ENCODE data around the gene BDKRB1. TPM values are rescaled to one million over a fixed set of nuclear protein-coding genes. Genes with fewer than 3 reads are reported as not detected.

The BDKRB1 gene
- total RNA-seq, 3 donors from 2014 or later (not counting 1 experiment from before 2014, with no cell fraction given) = not detected

- Mint-ChIP-seq H3K27ac (no peak overlapping the region), H3K9me3 (no peaks in the 10 kb centered on the region), H3K4me1 (no peaks in the 10 kb centered on the region), H3K4me3 (no peak overlapping the region), H3K36me3 (peaks cover 4% of the 10 kb centered on the region), H3K27me3 (ENCODE audit: low read depth in 2 of 2) (no peaks in the 10 kb centered on the region)
- intact Hi-C loops (cut with micrococcal nuclease) = no loop called here
- no peaks in the 10 kb centered on the region for H3K9me3 ChIP-seq (ENCODE audit: control insufficient read depth, insufficient read depth, low read length)
- H3K4me3 ChIP-seq (ENCODE audit: low read length) = no peak overlapping the region
- H3K4me1 ChIP-seq (ENCODE audit: control insufficient read depth, insufficient read depth, low read length) = no peaks in the 10 kb centered on the region
- TF ChIP-seq CTCF (IDR thresholded peaks at IDR 0.05) = no peak
- ATAC-seq = no peak
- no peaks in the 10 kb centered on the region for H3K27me3 ChIP-seq (ENCODE audit: control insufficient read depth, insufficient read depth, low read length)
- no peak for DNase-seq
- no peak overlapping the region for H3K27ac ChIP-seq (ENCODE audit: low read length)
- 97% methylated on average over 1 of the region's 3 CpGs for WGBS (ENCODE audit: insufficient coverage)
- peaks cover 69% of the 10 kb centered on the region for H3K36me3 ChIP-seq (ENCODE audit: control insufficient read depth, insufficient read depth, low read length)
These were observed 48.0 kb downstream of the BDKRB1 start for GRCh38 chr14:96303981-96304380.

GRCh38 chr14:96304956-96305355 is 48.9 kb downstream of the BDKRB1 start:
- Histone ChIP-seq H3K9me3 (ENCODE audit: control insufficient read depth, insufficient read depth, low read length) (no peaks in the 10 kb centered on the region), H3K27me3 (ENCODE audit: control insufficient read depth, insufficient read depth, low read length) (no peaks in the 10 kb centered on the region), H3K36me3 (ENCODE audit: control insufficient read depth, insufficient read depth, low read length) (peaks cover 79% of the 10 kb centered on the region), H3K4me3 (ENCODE audit: low read length) (no peak overlapping the region), H3K27ac (ENCODE audit: low read length) (no peak overlapping the region), H3K4me1 (ENCODE audit: control insufficient read depth, insufficient read depth, low read length) (no peaks in the 10 kb centered on the region)
- DNase-seq (no peak), ATAC-seq (no peak)
- TF ChIP-seq CTCF (IDR thresholded peaks at IDR 0.05) = no peak
- Mint-ChIP-seq H3K9me3 (no peaks in the 10 kb centered on the region), H3K36me3 (peaks cover 14% of the 10 kb centered on the region), H3K27me3 (ENCODE audit: low read depth in 2 of 2) (no peaks in the 10 kb centered on the region), H3K4me1 (no peaks in the 10 kb centered on the region), H3K4me3 (no peak overlapping the region), H3K27ac (no peak overlapping the region)
- 93% methylated on average over 8 of the region's 9 CpGs for WGBS (ENCODE audit: insufficient coverage)
- intact Hi-C loops (cut with micrococcal nuclease) = no loop called here

GRCh38 chr14:96307434-96307833 is 51.4 kb downstream of the BDKRB1 start:
- H3K27me3 ChIP-seq (ENCODE audit: control insufficient read depth, insufficient read depth, low read length) = no peaks in the 10 kb centered on the region
- ATAC-seq (no peak), DNase-seq (no peak)
- H3K27ac Mint-ChIP-seq = no peak overlapping the region
- no peaks in the 10 kb centered on the region for H3K4me1 ChIP-seq (ENCODE audit: control insufficient read depth, insufficient read depth, low read length)
- TF ChIP-seq CTCF (IDR thresholded peaks at IDR 0.05) = no peak
- no peak overlapping the region for H3K27ac ChIP-seq (ENCODE audit: low read length)
- H3K9me3 Mint-ChIP-seq = no peaks in the 10 kb centered on the region
- no peak overlapping the region for H3K4me3 ChIP-seq (ENCODE audit: low read length)
- H3K36me3 Mint-ChIP-seq = peaks cover 22% of the 10 kb centered on the region
- H3K4me3 Mint-ChIP-seq = no peak overlapping the region
- WGBS (ENCODE audit: insufficient coverage) = 100% methylated on average over 3 of the region's 4 CpGs
- H3K27me3 Mint-ChIP-seq (ENCODE audit: low read depth in 2 of 2) = no peaks in the 10 kb centered on the region
- peaks cover 83% of the 10 kb centered on the region for H3K36me3 ChIP-seq (ENCODE audit: control insufficient read depth, insufficient read depth, low read length)
- no peaks in the 10 kb centered on the region for H3K9me3 ChIP-seq (ENCODE audit: control insufficient read depth, insufficient read depth, low read length)
- H3K4me1 Mint-ChIP-seq = no peaks in the 10 kb centered on the region
- intact Hi-C loops (cut with micrococcal nuclease) = no loop called here

- Histone ChIP-seq H3K27me3 (ENCODE audit: control insufficient read depth, insufficient read depth, low read length) (no peaks in the 10 kb centered on the region), H3K27ac (ENCODE audit: low read length) (no peak overlapping the region), H3K4me1 (ENCODE audit: control insufficient read depth, insufficient read depth, low read length) (no peaks in the 10 kb centered on the region), H3K4me3 (ENCODE audit: low read length) (no peak overlapping the region), H3K36me3 (ENCODE audit: control insufficient read depth, insufficient read depth, low read length) (peaks cover 83% of the 10 kb centered on the region), H3K9me3 (ENCODE audit: control insufficient read depth, insufficient read depth, low read length) (no peaks in the 10 kb centered on the region)
- 91% methylated on average over 8 of the region's 8 CpGs for WGBS (ENCODE audit: insufficient coverage)
- Mint-ChIP-seq H3K4me3 (no peak overlapping the region), H3K27me3 (ENCODE audit: low read depth in 2 of 2) (no peaks in the 10 kb centered on the region), H3K36me3 (peaks cover 29% of the 10 kb centered on the region), H3K27ac (no peak overlapping the region), H3K9me3 (no peaks in the 10 kb centered on the region), H3K4me1 (no peaks in the 10 kb centered on the region)
- ATAC-seq (no peak), DNase-seq (no peak)
- intact Hi-C loops (cut with micrococcal nuclease) = no loop called here
- TF ChIP-seq CTCF (IDR thresholded peaks at IDR 0.05) = no peak
These were observed 53.3 kb downstream of the BDKRB1 start for GRCh38 chr14:96309133-96309895.

All from natural killer cell (primary cell).